GM12873 (cell line): ENCODE data around the gene DUSP22.

Experiments
- CTCF ChIP-seq: IDR thresholded peaks from 2 replicates; pipeline ENCODE4 v1.5.1; 2012; ENCODE audit warnings: low read depth, mild to moderate bottlenecking, moderate library complexity, low read length, control low read depth; ENCODE audit not compliant: insufficient read depth; ENCODE audit errors: missing control alignments

DUSP22 gene

GRCh38 chr6:310671-311070, 18.4 kb downstream of the DUSP22 start:
- TF ChIP-seq CTCF = no peak

- TF ChIP-seq CTCF = no peak
Measured at GRCh38 chr6:311679-312220, 19.5 kb downstream of the DUSP22 start.

- no peak for TF ChIP-seq CTCF
Measured at GRCh38 chr6:313087-313486, 20.8 kb downstream of the DUSP22 start.

- TF ChIP-seq CTCF = no peak
Measured at GRCh38 chr6:313917-314316, 21.6 kb downstream of the DUSP22 start.

- TF ChIP-seq CTCF = no peak
Measured at GRCh38 chr6:314377-314776, 22.1 kb downstream of the DUSP22 start.

GRCh38 chr6:315226-315625, 22.9 kb downstream of the DUSP22 start:
- no peak for TF ChIP-seq CTCF

GRCh38 chr6:315921-316752, 23.9 kb downstream of the DUSP22 start:
- no peak for TF ChIP-seq CTCF
